SU-DHL-6 (cell line): ENCODE data around the gene UBTFL1.

Experiments used
- H2AFZ ChIP-seq: fragments of 200-600 bp; sonication (generic); 2 replicates; pipeline ENCODE4 v1.6.1; 2014; ENCODE audit warnings: low read depth, mild to moderate bottlenecking, moderate library complexity, mixed read lengths, antibody characterized with exemption, low read length; ENCODE audit not compliant: severe bottlenecking
- H3F3A ChIP-seq: fragments of 200-600 bp; shearing (Covaris generic); 2 replicates; pipeline ENCODE4 v1.6.0; 2016; ENCODE audit warnings: antibody characterized with exemption, mild to moderate bottlenecking; ENCODE audit not compliant: insufficient read depth
- H3K27ac ChIP-seq: fragments of 200-600 bp; sonication (generic); 2 replicates; pipeline ENCODE4 v1.5.1; 2016; ENCODE audit warnings: low read depth, mild to moderate bottlenecking, low read length, moderate library complexity, mixed read lengths
- H3K27me3 ChIP-seq: fragments of 200-600 bp; sonication (generic), shearing (Covaris generic); 2 replicates; pipeline ENCODE4 v1.6.0; 2014; ENCODE audit warnings: mild to moderate bottlenecking, low read length
- H3K36me3 ChIP-seq: fragments of 200-600 bp; sonication (generic); 2 replicates; pipeline ENCODE4 v1.6.1; 2014; ENCODE audit warnings: mild to moderate bottlenecking, low read length, mixed read lengths
- H3K4me2 ChIP-seq: fragments of 300-600, 200-600 bp; shearing (Covaris generic), sonication (generic); 2 replicates; pipeline ENCODE4 v1.6.0; 2014; ENCODE audit warnings: low read length, low read depth, mild to moderate bottlenecking; ENCODE audit not compliant: poor library complexity, severe bottlenecking
- H3K4me3 ChIP-seq: fragments of 200-600 bp; sonication (generic); 2 replicates; pipeline ENCODE4 v1.5.1; 2014; ENCODE audit warnings: antibody characterized with exemption, low read length, mild to moderate bottlenecking, mixed read lengths; ENCODE audit not compliant: insufficient read depth, poor library complexity, severe bottlenecking
- H3K79me2 ChIP-seq: fragments of 200-600 bp; sonication (generic); 2 replicates; pipeline ENCODE4 v1.6.1; 2014; ENCODE audit warnings: mild to moderate bottlenecking, low read length, moderate library complexity; ENCODE audit not compliant: insufficient read depth
- H3K9ac ChIP-seq: fragments of 200-600 bp; sonication (generic); 2 replicates; pipeline ENCODE4 v1.7.0; 2014; ENCODE audit warnings: mild to moderate bottlenecking, low read length
- H3K9me2 ChIP-seq: fragments of 200-600 bp; sonication (generic); replicated peaks from 2 replicates; pipeline ENCODE4 v1.6.1; 2014; ENCODE audit warnings: low read length; ENCODE audit not compliant: insufficient read depth
- H3K9me3 ChIP-seq: fragments of 200-600 bp; sonication (generic); 2 replicates; pipeline ENCODE4 v1.6.1; 2014; ENCODE audit warnings: low read length, mixed read lengths; ENCODE audit not compliant: insufficient read depth
- H4K20me1 ChIP-seq: fragments of 200-600 bp; sonication (generic); 2 replicates; pipeline ENCODE4 v1.6.1; 2014; ENCODE audit warnings: low read depth, mild to moderate bottlenecking, antibody characterized with exemption, low read length, moderate library complexity, mixed read lengths
- CTCF ChIP-seq: fragments of 200-600 bp; sonication (generic); IDR thresholded peaks from one replicate; pipeline ENCODE4 v1.5.1; 2017; ENCODE audit warnings: antibody characterized with exemption, mild to moderate bottlenecking, low read length, moderate library complexity; ENCODE audit not compliant: insufficient read depth, poor library complexity, severe bottlenecking
- EZH2phosphoT487 ChIP-seq: fragments of 200-600 bp; sonication (generic), shearing (Covaris generic); conservative IDR thresholded peaks from 2 replicates; pipeline ENCODE4 v1.6.1; 2018; ENCODE audit warnings: mild to moderate bottlenecking, antibody characterized with exemption, low read length, moderate library complexity, mixed read lengths

UBTFL1 gene

GRCh38 chr11:90124371-90124770 lies 38.6 kb downstream of the UBTFL1 start:
- Histone ChIP-seq H4K20me1 (no peaks in the 10 kb centered on the region), H2AFZ (no peak overlapping the region), H3K27me3 (no peaks in the 10 kb centered on the region), H3F3A (no peaks in the 10 kb centered on the region), H3K79me2 (no peaks in the 10 kb centered on the region), H3K9ac (no peak overlapping the region), H3K27ac (no peak overlapping the region), H3K4me2 (no peak overlapping the region), H3K9me3 (no peaks in the 10 kb centered on the region), H3K9me2 (no peaks in the 10 kb centered on the region), H3K36me3 (no peaks in the 10 kb centered on the region), H3K4me3 (no peak overlapping the region)
- TF ChIP-seq CTCF (no peak), EZH2phosphoT487 (no peak)

- no peak for TF ChIP-seq CTCF
- no peak for TF ChIP-seq EZH2phosphoT487
- Histone ChIP-seq H2AFZ (no peak overlapping the region), H3K27ac (no peak overlapping the region), H3F3A (no peaks in the 10 kb centered on the region), H3K9ac (no peak overlapping the region), H3K4me3 (no peak overlapping the region), H3K27me3 (no peaks in the 10 kb centered on the region), H3K36me3 (no peaks in the 10 kb centered on the region), H3K79me2 (no peaks in the 10 kb centered on the region), H3K9me2 (no peaks in the 10 kb centered on the region), H4K20me1 (no peaks in the 10 kb centered on the region), H3K4me2 (no peak overlapping the region), H3K9me3 (no peaks in the 10 kb centered on the region)
Observed at GRCh38 chr11:90124946-90125345, 39.2 kb downstream of the UBTFL1 start.

- no peaks in the 10 kb centered on the region for H3K9me2 ChIP-seq
- no peaks in the 10 kb centered on the region for H3K9me3 ChIP-seq
- H3K4me2 ChIP-seq, result no peak overlapping the region
- H3K4me3 ChIP-seq, result no peak overlapping the region
- no peaks in the 10 kb centered on the region for H4K20me1 ChIP-seq
- no peaks in the 10 kb centered on the region for H3K79me2 ChIP-seq
- TF ChIP-seq EZH2phosphoT487, result no peak
- no peak for TF ChIP-seq CTCF
- H3K27me3 ChIP-seq, result no peaks in the 10 kb centered on the region
- H3K9ac ChIP-seq, result no peak overlapping the region
- H3K36me3 ChIP-seq, result no peaks in the 10 kb centered on the region
- H3F3A ChIP-seq, result no peaks in the 10 kb centered on the region
- H3K27ac ChIP-seq, result no peak overlapping the region
- H2AFZ ChIP-seq, result no peak overlapping the region
Observed at GRCh38 chr11:90133560-90134477, 48.1 kb downstream of the UBTFL1 start.
